ENCODE results near the gene PPHLN1. TPM values are rescaled to one million over a fixed set of nuclear protein-coding genes. Genes with fewer than 3 reads are reported as not detected.

PPHLN1 gene
- total and polyA plus RNA-seq, 8 donors: 42.2 to 75.2 (median 65.6) TPM

DNA sequence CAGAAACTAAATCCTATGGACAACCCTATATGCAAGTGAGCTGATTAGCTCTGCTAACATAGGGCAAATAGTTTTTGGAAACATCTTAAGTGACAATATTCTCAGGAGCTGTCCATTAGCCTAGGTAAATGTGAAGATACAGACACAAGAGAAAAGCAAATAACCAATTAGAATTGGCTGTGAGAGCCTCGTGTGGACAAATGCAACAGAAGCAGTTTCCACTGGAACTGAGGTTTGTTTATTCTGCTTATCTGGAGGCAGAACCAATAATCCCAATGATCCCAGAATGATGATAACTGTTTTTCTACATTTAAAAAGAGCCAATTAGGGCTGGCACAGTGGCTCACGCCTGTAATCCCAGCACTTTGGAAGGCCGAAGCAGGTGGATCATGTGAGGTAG is 44.7 kb upstream of the PPHLN1 start:
- H3K9me3 ChIP-seq: no peaks in the 10 kb centered on the region
- H3K27ac ChIP-seq: no peak overlapping the region
- TF ChIP-seq, protein P1, sequence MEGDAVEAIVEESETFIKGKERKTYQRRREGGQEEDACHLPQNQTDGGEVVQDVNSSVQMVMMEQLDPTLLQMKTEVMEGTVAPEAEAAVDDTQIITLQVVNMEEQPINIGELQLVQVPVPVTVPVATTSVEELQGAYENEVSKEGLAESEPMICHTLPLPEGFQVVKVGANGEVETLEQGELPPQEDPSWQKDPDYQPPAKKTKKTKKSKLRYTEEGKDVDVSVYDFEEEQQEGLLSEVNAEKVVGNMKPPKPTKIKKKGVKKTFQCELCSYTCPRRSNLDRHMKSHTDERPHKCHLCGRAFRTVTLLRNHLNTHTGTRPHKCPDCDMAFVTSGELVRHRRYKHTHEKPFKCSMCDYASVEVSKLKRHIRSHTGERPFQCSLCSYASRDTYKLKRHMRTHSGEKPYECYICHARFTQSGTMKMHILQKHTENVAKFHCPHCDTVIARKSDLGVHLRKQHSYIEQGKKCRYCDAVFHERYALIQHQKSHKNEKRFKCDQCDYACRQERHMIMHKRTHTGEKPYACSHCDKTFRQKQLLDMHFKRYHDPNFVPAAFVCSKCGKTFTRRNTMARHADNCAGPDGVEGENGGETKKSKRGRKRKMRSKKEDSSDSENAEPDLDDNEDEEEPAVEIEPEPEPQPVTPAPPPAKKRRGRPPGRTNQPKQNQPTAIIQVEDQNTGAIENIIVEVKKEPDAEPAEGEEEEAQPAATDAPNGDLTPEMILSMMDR (IDR thresholded peaks at IDR 0.05): no peak
- ATAC-seq: no peak
- H3K36me3 ChIP-seq: no peaks in the 10 kb centered on the region
- intact Hi-C loops (cut with DNase I): no loop called here
- no peaks in the 10 kb centered on the region for H3K27me3 ChIP-seq
- no peak for DNase-seq
- H3K4me3 ChIP-seq: no peak overlapping the region
- no peaks in the 10 kb centered on the region for H3K4me1 ChIP-seq

DNA sequence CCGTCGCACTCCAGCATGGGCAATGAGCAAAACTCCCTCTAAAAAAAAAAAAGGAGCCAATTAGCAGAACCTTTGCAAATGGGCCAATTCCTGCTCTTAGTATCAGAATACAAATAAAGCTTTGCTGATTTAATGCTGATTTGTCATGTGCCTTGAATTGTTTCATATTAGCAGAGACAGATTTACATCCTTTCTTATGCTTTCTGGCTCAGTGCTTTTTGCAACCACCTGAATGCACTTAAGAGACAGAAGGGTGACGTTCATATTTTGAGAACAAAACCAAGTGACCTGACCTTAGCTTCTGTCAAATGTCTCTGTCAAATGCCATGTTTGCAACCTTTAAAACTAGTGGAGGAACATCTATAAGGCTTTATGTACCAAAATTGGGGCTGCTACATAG is 44.1 kb upstream of the PPHLN1 start:
- ATAC-seq (no peak), DNase-seq (no peak)
- no peaks in the 10 kb centered on the region for H3K36me3 ChIP-seq
- TF ChIP-seq, protein P1 (IDR thresholded peaks at IDR 0.05): no peak
- H3K27ac ChIP-seq: no peak overlapping the region
- no peaks in the 10 kb centered on the region for H3K9me3 ChIP-seq
- H3K4me3 ChIP-seq: no peak overlapping the region
- intact Hi-C loops (cut with DNase I): no loop called here
- no peaks in the 10 kb centered on the region for H3K4me1 ChIP-seq
- H3K27me3 ChIP-seq: no peaks in the 10 kb centered on the region

DNA sequence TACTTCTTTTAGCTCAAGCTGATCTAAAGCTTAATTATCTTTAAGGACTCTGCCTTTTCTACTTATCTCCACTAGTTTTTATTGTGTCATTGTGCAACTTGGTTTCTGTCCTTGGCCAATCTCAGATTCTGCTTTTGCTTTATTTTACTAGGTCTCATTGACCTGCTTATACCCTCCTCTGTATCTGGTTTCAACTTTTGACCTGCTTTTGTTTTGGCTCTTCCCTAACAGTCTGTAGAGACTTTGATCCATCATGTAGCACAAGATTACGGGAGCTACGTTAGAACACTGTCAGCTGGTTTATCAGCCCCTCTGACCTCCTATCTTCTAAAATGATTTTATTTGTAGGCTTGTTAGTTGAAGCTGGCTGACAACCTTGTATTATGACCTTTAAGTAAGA is 43.7 kb upstream of the PPHLN1 start:
- H3K36me3 ChIP-seq: no peaks in the 10 kb centered on the region
- H3K4me1 ChIP-seq: no peaks in the 10 kb centered on the region
- H3K27ac ChIP-seq: no peak overlapping the region
- H3K4me3 ChIP-seq: no peak overlapping the region
- no peaks in the 10 kb centered on the region for H3K9me3 ChIP-seq
- H3K27me3 ChIP-seq: no peaks in the 10 kb centered on the region
- DNase-seq: no peak
- intact Hi-C loops (cut with DNase I): no loop called here
- no peak for ATAC-seq
- TF ChIP-seq, protein P1 (IDR thresholded peaks at IDR 0.05): no peak

DNA sequence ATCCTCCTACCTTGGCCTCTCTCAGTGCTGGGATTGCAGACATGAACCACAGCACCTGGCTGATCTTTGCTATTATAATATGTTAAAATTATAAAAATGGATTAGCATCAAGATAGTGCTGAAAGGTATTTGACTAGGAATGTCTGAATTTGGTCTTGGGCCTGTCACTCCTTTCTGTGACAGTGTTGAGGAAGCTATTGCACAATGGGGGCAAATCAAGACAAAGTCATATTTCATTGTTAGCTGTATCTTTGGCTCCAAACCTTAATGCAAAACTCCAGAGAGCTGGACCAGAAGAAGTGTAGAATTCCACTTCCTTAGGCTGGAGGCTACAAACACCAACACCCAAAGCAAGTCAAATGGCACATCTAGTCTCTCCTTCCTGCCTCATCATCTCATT is 42.2 kb upstream of the PPHLN1 start:
- Histone ChIP-seq H3K27me3 (no peaks in the 10 kb centered on the region), H3K36me3 (no peaks in the 10 kb centered on the region), H3K9me3 (no peaks in the 10 kb centered on the region), H3K4me1 (no peaks in the 10 kb centered on the region), H3K27ac (no peak overlapping the region), H3K4me3 (no peak overlapping the region)
- intact Hi-C loops (cut with DNase I): no loop called here
- ATAC-seq: no peak
- TF ChIP-seq, protein P1 (IDR thresholded peaks at IDR 0.05): no peak
- no peak for DNase-seq

DNA sequence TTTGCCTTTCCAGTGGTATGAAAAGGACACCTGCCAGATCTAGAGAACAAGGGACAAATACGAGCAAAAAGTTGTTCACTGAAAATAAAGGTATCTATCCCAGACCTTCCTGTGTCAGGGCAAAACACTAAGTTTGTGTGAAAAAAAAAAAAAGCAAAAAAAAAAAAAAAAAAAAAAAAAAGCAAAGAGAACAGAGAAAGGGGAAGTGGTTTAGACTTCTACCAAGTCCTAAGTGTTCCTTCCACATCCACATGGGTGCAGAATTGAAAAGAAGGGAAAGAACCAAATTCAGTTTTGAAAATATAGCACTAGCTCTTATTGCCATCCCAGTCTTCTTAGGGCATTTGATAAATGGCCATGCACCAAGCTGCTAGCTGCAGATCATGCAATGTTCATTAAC is 41.8 kb upstream of the PPHLN1 start:
- Histone ChIP-seq H3K9me3 (no peaks in the 10 kb centered on the region), H3K36me3 (no peaks in the 10 kb centered on the region), H3K4me3 (no peak overlapping the region), H3K4me1 (no peaks in the 10 kb centered on the region), H3K27me3 (no peaks in the 10 kb centered on the region), H3K27ac (no peak overlapping the region)
- TF ChIP-seq, protein P1 (IDR thresholded peaks at IDR 0.05): no peak
- no peak for DNase-seq
- no peak for ATAC-seq
- intact Hi-C loops (cut with DNase I): no loop called here

Measured in left lung (tissue), 10 donors.